OCI-LY7 (cell line): ENCODE measurements around the gene BEND3.

ENCODE experiments used
- EZH2phosphoT487 ChIP-seq: fragments of 200-600 bp; sonication (generic); IDR thresholded peaks from 2 replicates; pipeline ENCODE4 v1.6.1; 2018; ENCODE audit warnings: low read depth, borderline replicate concordance, mild to moderate bottlenecking, mixed run types, antibody characterized with exemption, low read length, moderate library complexity, mixed read lengths
- TF ChIP-seq, protein P1 (sequence below): fragments of 200-600 bp; sonication (generic); conservative IDR thresholded peaks from 2 replicates; pipeline ENCODE4 v1.5.1; 2014; ENCODE audit warnings: mild to moderate bottlenecking, antibody characterized with exemption, low read length, moderate library complexity, mixed read lengths

DNA sequence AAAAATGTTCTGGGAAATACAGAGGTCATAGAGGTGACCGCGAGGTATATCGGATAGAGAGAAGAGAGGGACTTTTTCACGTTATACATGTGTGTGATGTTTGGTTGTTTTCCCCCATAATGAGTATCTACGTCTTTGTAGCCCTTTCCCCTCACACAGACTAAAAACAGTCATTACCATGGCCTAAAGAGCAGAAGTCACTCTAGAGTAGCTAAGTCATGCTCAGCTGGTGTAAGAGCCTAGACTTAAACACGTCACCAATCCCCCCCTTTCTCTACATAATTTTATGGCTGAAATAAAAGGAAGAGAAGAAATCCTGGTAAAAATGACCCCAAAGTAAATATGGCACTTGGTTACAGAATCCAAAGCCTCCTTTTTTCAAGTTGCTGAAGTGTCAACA is 6.0 kb upstream of the BEND3 start:
- TF ChIP-seq, protein P1, sequence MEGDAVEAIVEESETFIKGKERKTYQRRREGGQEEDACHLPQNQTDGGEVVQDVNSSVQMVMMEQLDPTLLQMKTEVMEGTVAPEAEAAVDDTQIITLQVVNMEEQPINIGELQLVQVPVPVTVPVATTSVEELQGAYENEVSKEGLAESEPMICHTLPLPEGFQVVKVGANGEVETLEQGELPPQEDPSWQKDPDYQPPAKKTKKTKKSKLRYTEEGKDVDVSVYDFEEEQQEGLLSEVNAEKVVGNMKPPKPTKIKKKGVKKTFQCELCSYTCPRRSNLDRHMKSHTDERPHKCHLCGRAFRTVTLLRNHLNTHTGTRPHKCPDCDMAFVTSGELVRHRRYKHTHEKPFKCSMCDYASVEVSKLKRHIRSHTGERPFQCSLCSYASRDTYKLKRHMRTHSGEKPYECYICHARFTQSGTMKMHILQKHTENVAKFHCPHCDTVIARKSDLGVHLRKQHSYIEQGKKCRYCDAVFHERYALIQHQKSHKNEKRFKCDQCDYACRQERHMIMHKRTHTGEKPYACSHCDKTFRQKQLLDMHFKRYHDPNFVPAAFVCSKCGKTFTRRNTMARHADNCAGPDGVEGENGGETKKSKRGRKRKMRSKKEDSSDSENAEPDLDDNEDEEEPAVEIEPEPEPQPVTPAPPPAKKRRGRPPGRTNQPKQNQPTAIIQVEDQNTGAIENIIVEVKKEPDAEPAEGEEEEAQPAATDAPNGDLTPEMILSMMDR: no peak
- TF ChIP-seq EZH2phosphoT487: no peak
